ENCODE measurements around the gene XRN1. TPM values are rescaled to one million over a fixed set of nuclear protein-coding genes. Genes with fewer than 3 reads are reported as not detected.

The XRN1 gene, protein sequence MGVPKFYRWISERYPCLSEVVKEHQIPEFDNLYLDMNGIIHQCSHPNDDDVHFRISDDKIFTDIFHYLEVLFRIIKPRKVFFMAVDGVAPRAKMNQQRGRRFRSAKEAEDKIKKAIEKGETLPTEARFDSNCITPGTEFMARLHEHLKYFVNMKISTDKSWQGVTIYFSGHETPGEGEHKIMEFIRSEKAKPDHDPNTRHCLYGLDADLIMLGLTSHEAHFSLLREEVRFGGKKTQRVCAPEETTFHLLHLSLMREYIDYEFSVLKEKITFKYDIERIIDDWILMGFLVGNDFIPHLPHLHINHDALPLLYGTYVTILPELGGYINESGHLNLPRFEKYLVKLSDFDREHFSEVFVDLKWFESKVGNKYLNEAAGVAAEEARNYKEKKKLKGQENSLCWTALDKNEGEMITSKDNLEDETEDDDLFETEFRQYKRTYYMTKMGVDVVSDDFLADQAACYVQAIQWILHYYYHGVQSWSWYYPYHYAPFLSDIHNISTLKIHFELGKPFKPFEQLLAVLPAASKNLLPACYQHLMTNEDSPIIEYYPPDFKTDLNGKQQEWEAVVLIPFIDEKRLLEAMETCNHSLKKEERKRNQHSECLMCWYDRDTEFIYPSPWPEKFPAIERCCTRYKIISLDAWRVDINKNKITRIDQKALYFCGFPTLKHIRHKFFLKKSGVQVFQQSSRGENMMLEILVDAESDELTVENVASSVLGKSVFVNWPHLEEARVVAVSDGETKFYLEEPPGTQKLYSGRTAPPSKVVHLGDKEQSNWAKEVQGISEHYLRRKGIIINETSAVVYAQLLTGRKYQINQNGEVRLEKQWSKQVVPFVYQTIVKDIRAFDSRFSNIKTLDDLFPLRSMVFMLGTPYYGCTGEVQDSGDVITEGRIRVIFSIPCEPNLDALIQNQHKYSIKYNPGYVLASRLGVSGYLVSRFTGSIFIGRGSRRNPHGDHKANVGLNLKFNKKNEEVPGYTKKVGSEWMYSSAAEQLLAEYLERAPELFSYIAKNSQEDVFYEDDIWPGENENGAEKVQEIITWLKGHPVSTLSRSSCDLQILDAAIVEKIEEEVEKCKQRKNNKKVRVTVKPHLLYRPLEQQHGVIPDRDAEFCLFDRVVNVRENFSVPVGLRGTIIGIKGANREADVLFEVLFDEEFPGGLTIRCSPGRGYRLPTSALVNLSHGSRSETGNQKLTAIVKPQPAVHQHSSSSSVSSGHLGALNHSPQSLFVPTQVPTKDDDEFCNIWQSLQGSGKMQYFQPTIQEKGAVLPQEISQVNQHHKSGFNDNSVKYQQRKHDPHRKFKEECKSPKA (N-terminal part only)
- 1.5 to 4.4 TPM (median 3.9 TPM) in 5 replicates for total RNA-seq (2022; extraction: Qiagen RNA extraction; ENCODE audit: low read depth)

DNA sequence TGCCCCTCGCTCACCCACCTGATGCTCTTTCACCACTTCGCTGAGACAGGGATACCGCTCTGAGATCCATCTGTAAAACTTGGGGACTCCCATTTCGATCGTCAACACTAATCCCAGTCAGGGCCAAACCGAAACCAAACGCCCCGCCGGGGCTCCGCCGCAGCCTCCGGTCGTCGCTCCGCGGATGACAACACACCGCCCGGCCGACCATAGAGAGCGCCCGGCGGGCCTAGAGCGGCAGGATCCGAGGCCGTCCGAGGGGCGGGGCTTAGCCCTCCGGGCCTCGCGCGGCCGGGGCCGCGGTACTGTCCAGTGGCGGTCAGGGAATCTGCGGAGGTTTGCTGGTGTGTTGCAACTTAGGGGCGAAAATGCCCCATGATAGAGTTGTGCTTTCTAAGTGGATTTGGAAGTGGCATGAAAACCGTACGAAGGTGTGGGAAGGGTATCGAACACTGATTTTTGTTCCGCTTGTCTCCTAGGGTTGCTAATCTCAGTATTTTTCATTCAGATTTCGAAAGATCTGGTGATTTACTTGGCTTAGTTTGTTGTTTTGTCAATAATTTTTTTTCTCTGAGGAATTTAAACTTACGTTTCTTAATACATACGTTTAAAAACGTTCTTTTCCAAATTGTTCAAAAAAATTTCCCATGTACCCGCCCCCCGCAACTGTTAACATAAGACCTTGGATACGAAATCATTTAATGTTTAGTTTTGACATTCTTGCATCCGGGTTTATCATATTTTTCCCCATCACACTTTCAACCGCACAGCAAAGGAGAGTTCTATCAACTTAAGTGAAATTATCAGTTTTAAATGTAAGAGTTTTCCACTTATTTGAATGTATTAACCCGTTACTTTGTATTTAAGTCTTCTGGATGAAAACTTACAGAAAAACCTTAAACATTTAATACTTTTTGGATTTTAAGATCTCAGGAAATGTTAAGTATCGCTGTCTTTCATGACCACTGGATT, at the start of gene XRN1:
XRN1 (minus strand) TSS at position 186 of the 972 bp plus-strand sequence; CDS start at position 93, 93 bp downstream.

Other genes with a start within 250 kb of the XRN1 start
- gene GK5, start 222.5 kb downstream of the XRN1 start, total RNA-seq (2022; extraction: Qiagen RNA extraction; ENCODE audit: low read depth): 2.4 to 6.5 TPM (median 5.0 TPM) in 5 replicates
- gene ATR, start 130.7 kb upstream of the XRN1 start, total RNA-seq (2022; extraction: Qiagen RNA extraction; ENCODE audit: low read depth): 9.2 to 12.3 TPM (median 11.5 TPM) in 5 replicates
- gene PLS1, start 148.4 kb upstream of the XRN1 start, total RNA-seq (2022; extraction: Qiagen RNA extraction; ENCODE audit: low read depth): 9.4 to 13.7 TPM (median 12.8 TPM) in 5 replicates

All from A549 treated with RU486 at 1 μM for 4 hours (cell line).